GM15510 (cell line): ENCODE results near the gene RIC8A.
"Not testable (repeated sequence)": the region's sequence is repeated elsewhere in the genome, so short reads cannot be mapped to it uniquely, and the experiment has no call there.

Source experiments
- POLR2A ChIP-seq: IDR thresholded peaks from 3 replicates; pipeline ENCODE4 v1.6.1; 2011; ENCODE audit warnings: borderline replicate concordance; ENCODE audit not compliant: insufficient read length; ENCODE audit errors: extremely low read depth

The RIC8A gene

DNA sequence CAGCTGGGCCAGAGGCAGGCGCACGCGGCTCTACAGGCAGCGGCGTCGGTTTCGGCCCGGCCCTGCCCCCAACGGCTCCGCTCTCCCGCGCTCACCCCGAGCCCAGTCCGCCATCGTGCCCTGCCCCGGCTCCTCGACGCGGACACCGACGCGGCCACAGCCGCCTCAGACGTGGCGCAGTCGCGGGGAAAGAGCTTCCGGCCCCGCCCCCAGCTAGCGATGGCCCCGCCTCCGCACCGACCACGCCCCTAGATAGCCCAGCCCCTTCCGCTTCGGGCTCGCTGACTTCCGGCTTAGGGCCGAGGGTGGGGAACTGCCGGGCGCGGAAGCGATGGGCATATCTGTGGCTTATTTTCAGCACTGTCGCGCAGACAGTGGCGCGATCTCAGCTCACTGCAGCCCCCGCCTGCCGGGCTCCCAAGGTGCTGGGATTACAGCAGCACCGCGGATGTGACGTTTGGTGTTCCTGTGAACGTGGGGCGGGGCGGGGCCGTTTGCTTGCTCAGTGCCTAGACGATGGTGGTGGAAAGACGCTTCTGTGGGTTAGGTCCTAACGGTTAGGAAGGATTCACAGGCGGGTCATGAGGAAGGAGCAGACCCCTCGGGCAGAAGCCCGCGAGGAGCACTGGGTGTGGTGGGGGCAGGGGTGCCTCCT, at the start of gene RIC8A, which contains the start of gene BET1L:
RIC8A (plus strand) TSS at position 501 of the 655 bp plus-strand sequence. CDS start 1,147 bp downstream, outside the sequence.
BET1L (minus strand) TSS at position 192 of the 655 bp plus-strand sequence; CDS start at position 114, 78 bp downstream.
- TF ChIP-seq POLR2A: peak; percentile 97

DNA sequence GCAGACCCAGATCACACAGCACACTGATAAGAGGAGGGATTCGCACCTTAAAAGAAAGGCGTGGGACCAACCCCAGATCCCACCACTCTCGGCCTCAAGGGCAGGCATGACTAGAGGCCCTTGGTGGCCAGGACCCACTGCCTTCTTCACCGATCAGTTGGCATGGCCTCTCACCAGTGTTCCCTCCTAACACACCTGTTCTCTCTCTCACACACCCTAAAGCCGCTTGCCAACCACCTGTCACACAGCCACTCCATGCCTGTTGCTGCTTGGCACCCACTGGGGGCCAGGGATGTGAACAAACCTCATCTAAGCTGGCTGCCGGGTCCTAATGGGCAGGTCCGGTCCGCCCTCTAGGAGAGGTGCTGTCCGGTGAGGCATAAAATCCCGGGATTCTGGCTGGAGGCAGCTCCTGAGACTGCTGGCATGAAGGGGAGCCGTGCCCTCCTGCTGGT, 14.8 kb upstream of the RIC8A start, which contains the start of gene SCGB1C1:
SCGB1C1 (plus strand) TSS at position 405 of the 455 bp plus-strand sequence; CDS start at position 427, 22 bp downstream.
- not testable (repeated sequence) for TF ChIP-seq POLR2A

DNA sequence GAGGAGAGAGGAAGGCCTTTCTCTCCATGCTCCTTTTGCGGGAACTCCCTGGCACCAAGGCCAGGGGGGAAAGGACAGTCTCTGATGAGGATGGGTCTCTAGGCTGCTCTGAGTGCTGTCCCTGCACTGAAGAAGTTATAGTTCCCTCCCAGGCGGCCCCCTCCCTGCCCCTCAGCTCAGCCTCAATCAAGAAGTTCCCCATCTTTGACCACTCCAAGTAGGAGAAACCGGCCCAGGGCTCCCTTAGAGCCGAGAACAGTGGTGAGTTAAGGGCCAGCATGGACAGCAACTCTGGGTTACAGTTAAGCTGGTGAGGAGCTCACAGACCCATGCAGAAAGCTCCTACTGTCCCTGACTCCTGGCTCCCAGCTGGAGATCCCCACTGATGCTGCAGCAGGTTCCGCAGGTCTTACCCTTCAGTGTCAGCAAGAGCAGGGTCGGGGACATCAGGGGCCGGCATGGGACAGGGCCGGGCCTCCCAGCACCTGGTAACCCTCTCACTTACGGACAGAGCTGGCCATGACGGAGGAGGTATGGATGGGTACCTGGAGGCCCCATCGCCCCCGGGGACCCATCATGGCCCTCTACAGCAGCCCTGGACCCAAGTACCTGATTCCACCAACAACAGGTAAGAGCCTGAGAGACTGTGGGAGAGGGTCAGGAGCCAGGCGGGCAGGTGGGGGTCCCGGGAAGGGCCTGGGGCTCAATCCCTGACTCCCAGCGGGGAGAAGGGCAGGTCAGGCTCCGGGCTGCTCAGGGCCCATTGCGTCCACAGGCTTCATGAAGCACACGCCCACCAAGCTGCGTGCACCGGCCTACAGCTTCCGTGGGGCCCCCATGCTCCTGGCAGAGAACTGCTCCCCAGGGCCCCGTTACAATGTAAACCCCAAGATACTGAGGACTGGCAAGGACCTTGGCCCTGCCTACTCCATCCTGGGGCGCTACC, 10.4 kb upstream of the RIC8A start:
- no peak for TF ChIP-seq POLR2A

DNA sequence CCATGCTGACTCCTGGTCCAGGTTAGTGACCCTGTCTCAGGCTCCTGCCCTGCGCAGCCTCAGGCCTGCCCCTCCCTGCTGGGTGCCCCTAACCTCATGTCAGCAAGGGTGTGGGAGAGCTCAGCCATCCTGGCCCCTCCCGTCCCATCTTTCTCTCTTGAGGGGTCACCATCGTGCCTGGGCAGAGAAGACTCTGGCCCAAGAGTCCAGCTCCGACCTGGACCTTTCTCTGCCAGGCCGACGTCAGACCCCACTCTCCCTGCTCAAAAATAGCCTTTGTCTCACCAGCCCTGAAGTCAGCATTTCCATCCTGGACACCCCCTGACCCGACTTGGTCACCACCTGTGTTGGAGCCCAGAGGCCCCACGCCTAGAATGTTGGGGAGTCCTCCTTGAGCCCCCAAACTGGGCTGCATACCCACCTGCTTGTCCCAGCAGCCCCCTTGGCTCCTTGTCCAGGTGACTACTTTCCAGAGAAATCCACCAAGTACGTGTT, 9.7 kb upstream of the RIC8A start:
- TF ChIP-seq POLR2A: no peak

GRCh38 chr11:198236-198806, 9.2 kb upstream of the RIC8A start:
- TF ChIP-seq POLR2A: no peak

DNA sequence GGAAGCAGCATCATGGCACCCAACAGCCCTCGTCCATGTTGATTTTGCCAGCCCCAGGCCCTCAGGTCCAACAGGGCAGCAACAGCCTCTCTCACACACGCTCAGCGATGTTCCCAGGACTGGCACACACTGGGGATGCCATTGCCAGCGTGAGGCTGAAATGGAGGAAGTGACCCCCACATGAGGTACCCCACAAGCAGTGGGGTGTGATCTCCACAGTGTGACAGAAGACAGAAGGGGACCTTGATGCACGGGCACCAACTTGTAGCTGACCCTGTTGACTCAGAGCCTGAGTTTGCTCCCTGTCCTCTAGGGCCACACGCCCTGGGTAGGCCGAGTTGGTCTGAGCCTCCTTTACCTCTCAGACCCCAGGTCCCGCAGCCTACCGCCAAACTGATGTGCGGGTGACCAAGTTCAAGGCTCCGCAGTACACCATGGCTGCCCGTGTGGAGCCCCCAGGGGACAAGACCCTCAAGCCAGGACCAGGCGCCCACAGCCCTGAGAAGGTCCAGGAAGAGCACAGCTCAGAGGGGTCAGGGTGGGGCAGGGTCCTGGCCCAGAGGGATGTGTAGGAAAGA, 8.4 kb upstream of the RIC8A start:
- TF ChIP-seq POLR2A: no peak

DNA sequence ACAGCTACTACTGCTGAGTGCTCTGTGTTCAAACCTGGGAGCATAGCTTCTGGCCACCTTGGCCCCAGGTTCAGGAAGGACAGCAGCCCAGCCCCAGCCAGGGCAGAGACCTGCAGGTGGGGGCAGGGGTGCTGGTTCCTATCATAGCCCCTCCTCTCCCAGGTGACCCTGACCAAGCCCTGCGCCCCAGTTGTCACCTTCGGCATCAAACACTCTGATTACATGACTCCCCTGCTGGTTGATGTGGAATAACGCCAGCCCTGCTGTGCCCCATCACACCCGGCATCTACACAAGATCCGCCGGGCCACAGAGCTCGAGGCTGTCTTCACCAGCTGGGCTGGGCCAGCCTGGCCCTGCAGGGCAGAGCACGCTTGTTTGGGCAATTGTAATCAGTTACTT, 7.7 kb upstream of the RIC8A start:
- TF ChIP-seq POLR2A: no peak

GRCh38 chr11:200224-201003, 7.1 kb upstream of the RIC8A start:
- TF ChIP-seq POLR2A: no peak

DNA sequence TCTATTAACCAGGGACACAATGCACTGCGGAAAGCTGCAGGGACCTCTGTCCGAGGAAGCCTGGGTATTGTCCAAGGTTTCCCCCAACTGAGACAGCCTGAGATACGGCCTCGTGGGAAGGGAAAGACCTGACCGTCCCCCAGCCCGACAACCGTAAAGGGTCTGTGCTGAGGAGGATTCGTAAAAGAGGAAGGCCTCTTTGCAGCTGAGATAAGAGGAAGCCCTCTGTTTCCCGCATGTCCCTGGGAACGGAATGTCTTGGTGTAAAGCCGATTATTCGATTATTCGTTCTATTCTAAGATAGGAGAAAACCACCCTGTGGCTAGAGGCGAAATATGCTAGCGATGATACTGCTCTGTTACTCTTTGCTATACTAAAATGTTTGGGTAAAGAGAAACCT, 5.5 kb upstream of the RIC8A start:
- no peak for TF ChIP-seq POLR2A

- no peak for TF ChIP-seq POLR2A
These were observed 5.0 kb upstream of the RIC8A start for GRCh38 chr11:202490-202889.

DNA sequence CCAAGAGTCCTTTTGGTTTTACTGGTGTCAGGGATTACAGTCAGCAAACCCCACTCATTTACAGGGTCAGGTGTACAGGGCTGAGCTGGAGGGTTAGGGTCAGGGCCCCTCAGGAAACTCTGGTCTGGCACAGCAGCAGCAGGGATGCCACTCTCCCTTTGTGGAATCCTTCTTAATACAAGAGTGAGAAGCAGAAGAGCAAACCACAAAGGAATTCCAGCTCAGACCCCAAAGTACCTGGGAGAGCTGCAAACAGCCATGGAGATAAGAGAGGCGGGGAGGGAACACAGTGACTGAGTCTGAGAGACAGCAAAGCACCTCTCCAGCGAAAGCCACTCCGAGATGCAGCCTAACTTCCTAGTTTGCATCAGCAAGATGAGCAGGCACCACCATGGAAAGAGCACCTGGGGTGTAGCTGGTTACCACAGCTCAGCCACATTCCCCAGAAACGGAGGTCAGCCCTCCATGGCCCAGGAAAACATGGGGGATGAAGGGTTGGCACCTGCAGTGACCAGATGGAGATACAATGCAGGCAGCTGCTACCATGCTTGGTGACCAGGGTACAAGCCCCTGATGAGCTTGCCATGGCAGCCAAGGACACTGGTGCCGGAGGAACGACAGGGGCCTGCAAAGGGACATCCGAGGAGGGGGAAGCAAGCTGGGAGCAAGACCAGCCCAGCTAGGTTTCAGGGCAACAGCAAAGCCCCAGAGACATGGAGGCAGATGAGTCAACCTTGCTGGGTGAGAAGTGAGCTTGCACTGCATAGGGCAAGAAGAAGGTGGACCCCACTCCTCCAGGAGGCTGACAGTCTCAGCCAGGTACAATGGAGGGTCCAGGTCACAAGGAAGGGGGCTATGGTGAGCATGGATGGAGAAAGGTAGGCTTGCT, 4.2 kb upstream of the RIC8A start:
- TF ChIP-seq POLR2A: no peak

- TF ChIP-seq POLR2A: no peak
These were observed 3.4 kb upstream of the RIC8A start for GRCh38 chr11:203945-204586.
